ENCODE results near the gene HSP90AB1.

The HSP90AB1 gene

DNA sequence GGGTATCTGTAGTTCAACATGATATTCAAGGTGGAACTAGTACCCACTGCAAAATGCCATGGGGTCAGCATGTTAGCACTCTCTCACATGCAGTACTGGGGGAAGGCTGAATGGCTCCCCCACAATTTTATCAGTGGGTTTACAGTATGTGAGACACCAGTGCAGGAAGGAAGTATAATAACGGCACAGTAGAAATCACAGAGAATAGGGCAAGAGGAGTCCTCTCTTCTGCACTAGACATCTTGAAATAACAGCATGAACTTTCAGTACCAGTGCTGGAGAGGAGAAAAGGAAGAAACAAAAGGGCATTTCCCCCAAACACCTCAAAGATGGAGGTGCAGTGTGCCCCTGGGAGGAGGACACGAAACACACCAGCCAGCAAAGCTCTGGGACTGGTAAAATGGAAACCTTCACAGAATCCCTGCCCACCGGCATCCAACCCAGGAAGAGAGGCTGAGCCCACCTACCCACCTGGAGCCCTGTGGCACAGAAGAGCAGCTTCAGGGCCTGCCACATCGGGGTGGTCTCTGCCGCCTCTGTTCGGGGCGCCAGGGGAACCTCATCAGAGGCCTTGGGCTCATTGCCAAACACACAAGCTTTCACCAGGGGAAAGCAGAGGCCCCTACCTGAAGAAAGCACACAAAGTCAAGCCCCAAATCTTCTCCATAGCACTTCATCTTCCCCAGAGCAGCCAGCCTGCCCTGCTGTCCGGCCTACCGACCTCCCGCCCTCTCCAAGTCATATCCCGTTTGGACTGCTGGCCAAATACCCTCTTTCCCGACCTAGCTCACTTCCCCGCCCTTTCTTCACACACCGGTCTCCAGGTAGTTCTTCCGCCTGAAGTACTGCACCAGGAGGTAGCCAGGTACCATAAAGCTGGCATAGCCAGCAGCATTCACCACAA lies 9.2 kb downstream of the HSP90AB1 start:
- DNase-seq, result no peak

DNA sequence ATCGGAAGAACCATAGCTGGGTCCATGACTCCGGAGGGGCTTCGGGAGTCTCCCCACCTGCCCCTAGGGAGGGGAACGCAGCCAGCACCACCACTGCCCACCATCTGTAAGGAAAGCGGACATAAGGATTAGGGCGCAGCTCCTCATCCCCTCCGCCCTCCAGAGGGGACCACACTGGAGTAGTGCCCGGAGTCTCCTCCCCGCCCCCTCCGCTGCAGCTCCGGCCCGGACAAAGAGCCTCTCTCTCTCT lies 9.8 kb downstream of the HSP90AB1 start:
- no peak for DNase-seq

DNA sequence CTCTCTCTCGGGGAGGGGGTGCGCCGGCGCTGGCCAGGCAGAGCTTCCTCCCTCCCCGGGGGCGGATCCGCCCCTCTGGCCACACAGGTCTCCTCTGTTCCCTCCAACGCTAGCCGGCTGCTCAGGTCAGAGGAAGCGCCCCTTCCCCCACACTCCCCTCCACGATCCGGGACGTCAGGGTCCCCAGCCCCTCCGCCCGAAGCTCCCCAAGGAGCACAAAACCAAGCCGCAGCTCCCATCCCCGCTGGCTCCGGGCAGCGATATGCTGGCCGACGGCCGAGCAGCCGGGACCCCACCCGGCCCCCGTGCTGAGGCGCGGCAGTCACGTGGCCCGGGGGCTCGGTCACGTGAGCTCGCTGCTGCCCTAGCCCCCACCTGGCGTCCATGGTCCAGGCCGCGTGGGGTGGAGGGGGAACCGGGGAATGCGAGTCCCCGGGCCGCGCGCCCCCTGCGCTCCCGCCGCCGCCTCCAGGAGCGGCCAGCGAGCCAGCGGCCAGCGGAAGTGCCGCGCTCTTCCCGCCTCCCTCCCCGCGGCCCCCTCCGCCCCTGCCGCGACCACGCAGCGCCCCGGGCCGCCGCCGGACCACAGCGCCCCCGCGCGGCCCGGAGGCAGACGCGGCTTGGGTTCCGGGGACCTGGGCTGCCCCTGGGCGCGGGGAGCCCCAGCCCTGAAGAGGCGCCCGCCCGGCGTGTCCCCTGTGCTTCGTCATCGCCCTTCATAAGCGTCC lies 10.3 kb downstream of the HSP90AB1 start, which contains the start of gene SLC35B2:
Gene SLC35B2 (minus strand): TSS at position 504 of the 728 bp plus-strand sequence. CDS start 118 bp downstream, at position 386.
- peak; percentile 76 for DNase-seq

DNA sequence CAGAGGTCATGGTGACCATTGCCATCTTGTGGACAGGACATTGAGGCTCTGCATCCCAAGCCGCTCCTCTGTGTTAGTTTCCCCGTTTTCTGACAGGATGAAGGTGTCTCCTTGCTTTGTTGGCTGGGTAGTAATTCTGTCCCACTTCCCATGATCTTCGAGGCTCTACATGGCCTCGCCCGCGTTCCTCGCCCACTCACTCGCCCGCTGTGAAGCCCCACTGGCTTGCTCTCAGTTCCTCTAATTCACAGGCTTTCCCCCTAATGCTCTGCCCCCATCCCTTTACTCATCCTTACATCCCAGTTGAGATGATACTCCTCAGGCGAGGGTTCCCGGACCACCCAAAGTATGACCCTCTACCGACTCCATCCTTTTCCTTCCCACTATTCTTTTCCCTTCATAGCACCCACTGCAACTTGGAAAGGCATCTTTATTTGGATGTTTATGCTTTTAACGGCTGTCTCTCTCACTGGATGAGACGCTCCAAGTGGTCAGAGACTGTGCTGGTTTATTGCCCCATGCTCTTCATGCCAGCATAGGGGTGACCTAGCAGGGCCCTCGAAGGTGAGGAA lies 10.9 kb downstream of the HSP90AB1 start:
- DNase-seq, result no peak

DNA sequence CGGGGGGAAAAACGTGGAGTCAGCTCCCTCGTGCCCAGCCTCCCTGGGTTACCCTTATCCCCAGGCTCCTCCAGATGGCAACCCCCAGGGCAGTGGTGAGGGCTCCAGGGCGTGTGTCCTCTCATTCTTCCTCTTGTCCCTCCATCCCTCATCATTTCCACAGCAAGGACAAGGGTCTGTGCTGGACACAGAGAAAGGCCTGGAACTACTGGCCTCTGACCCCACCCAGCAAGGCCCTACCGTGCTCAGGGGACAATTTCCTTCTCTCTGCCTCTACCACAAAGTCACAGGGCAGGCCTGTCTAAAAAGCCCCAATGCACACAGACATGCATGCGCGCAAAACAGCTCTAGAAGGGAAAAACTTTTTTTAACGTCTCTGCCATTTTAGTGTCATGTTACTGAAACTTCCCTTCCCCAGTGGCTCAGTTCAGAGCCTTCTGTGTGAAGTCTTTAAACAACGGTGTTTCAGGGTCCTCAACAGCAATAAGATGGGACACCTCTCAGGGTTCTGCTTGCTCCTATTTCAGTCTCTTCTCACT lies 11.5 kb downstream of the HSP90AB1 start:
- no peak for DNase-seq

DNA sequence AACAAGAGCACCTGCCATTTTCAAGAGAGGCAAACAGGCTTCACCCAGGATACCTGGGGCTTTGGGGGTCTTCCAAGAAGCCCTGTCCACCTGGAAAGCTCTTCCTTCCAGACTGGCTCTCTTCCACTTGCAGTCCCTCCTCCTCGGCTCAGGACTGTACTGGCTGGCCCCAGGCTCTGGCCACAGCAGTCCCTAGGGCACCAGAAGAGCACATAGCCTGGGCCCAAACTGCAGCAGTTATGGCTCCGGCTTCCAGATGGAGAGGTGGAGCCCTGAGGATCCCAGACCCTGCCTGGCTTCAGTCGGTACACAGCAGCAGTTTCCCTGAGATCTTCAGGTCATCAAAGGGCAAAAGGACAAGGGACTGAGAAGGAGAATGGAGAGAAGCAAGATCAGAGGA lies 12.0 kb downstream of the HSP90AB1 start:
- DNase-seq, result no peak

DNA sequence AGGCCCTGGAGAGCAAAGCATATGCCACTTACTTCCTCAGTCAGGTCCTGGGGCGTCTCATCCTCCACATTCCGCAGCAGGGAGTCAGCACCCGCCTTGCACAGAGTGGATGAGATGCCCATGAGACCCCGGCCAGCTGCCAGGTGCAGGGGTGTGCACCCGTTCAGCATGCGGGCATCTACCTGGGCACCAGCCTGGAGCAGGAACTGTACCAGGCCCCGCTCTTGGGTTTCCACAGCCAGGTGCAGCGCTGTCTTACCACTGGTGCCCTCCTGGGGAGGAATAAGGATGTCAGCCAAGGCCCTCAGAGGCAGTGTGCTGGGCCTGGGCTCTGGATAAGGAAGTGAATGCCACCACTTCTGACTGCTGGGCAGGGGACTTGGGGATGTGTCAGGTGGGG lies 13.1 kb downstream of the HSP90AB1 start:
- no peak for DNase-seq

DNA sequence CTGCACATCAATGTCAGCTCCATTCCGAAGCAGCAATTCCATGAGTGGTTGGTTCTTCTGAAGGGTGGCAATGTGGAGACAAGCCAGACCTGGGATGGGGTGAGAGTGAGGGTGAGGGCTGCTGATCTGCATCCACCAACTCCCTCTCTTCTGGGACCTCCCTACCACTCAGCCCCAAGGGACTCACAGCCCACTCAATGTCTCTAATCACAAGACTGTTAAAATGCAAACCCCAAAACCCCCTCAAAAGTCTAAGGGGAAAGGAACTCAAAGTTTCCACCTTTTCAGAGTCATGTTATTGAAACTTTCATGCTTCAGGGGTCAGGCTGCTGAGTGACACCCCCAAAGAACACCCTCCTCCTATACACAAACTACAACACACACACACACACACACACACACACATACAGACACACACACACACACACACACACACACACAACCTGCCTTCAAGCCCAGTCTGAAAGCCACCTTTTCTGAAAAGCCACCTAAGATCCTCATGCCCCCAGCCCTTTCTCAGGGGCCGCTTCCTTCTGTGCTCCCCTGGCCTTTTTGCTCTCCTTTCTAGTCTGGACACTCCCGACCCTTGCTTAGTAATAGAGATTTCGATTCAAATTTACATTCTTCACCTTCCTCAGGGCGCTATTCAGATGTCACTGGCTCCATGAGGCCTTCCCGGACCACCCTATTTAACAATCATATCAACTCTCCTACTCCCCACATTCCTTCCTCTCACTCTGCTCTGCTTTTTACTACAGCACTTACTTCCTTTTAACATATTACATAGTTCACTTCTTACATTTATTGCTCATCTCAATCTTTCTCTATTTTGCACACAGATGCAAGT lies 13.8 kb downstream of the HSP90AB1 start:
- no peak for DNase-seq

DNA sequence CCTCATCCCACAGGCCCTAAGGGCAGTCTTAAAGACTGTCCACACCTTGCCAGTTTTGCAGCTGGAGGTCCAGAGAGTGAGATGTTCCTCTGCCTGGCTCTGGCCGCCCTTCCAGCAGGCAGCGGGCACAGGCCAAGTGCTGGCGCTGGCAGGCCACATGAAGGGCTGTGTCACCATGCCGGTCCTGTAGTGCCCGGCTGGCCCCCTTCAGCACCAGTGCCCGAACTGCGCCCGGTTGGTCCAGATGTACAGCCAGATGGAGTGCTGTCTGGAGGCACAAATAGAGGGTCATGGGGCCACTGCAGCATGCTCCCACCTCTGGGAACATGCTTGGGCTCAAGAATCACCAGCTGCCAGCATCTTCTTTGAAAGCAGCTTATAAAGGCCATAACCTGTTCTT lies 14.7 kb downstream of the HSP90AB1 start:
- no peak for DNase-seq

DNA sequence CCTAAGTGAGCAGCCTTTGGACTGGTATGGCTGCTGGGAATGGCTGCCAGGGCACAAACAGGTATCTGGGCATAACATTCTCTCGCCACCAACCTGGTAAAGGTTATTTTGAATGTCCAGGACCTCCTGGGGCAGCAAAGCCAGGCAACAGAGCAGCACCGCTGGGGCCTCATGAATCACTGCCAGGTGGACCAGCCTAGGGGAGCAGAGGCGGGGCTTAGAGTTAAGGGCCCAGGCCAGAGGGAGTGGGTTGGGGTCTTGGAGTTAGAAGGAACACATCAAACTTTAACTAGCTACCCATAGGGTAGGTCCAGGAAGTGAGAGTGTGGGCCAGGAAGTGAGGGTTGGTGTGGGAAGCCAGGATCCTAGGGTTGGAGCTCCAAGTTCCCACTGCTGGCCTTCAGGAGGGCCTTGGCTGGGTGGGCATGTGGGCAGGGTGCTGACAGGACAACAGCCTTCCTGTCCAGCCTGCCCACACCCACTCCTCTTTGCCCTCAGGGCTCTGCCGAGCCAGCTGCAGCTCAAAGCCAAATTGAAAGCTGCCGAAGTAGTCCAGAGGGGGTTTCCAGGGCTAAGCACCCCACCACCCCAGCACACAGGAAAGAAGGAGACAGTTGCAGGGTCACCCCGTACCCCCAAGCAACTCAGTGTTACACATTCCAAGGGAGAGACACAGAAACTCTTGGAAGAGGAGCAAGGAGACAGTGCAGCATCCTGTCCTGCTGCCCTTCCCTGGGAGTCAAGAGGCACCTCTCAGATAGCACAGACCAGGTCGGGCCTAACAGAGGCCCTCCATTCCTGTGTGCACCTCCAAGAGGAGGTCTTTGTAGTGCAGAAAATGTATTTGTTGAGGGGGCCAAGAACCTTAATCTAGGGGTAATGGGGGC lies 15.8 kb downstream of the HSP90AB1 start:
- DNase-seq, result no peak

DNA sequence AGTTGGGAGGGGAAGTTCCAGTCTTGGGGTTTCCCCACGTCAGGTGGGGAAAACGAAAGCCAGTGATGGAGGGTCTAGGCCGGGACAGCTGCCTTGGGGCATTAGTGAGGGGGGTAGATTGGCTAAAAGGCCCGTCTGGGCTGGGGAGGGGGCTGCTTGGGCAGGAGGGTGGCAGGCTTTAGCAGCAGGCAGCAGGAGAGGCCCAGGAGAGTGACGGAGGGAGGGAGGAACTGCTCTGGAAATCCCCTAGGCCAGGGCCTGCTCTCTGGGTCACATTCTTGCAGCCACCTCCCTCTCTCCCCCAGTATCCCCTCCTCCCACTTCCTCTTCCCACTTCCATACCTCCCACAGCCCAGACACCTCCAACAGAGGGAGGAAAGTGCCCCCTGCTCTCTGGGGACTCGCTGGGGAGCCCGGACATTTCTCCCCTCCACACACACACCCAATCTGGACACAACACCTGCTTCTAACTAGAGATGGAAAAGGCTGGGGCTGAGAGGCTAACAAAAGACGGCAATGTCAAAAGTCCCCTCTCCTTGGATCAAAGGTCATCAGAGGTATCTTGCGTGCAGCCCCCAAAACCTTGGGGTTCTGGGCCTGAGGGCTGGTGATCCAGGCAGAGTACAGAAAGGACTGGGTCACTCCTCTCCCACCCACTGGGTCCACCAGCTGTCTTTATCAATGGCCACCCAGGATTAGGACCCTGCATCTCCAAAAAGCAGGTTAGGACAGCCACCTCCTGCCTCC lies 16.6 kb downstream of the HSP90AB1 start:
- peak; percentile 76 for DNase-seq

DNA sequence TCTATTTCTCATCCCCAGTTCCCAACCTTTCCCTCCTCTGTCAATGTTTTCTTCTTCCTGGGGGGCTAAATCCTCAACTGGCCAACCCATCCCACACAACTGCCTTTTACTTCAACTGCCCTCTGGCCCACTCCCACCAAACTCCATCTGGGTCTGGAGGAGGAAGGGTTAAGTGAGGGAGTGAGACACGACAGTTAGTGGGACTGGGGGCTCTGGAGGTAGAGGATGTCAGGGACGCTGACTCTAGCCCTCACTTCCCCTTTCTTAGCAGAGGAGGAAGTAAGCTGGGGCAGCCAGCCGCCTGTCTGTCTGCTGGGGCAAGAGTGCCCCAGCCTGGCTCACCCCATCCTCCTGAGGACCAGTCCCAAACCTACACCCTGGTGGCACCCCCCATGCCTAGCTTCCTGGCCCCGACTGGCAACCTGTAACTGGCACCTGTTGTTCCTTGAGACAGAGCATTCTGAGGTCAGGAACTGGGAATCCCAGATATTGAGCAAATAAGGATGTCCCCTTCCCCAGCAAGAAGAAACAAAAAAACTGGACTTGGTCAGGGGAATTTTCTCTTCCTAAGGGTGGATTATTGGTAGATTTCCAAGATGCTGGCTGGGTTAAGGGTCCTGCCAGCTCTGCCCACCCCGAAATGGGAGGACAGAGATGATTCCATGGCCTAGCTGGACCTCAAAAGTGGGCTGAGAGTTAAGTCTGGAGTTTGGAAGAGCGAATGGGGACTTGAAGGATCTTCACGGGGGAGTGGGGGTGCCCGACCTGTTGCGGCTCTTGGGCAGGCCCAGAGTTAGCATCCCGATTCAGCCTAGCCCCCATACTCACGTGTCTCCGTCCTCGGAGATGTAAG lies 17.5 kb downstream of the HSP90AB1 start:
- DNase-seq, result peak; percentile 82

DNA sequence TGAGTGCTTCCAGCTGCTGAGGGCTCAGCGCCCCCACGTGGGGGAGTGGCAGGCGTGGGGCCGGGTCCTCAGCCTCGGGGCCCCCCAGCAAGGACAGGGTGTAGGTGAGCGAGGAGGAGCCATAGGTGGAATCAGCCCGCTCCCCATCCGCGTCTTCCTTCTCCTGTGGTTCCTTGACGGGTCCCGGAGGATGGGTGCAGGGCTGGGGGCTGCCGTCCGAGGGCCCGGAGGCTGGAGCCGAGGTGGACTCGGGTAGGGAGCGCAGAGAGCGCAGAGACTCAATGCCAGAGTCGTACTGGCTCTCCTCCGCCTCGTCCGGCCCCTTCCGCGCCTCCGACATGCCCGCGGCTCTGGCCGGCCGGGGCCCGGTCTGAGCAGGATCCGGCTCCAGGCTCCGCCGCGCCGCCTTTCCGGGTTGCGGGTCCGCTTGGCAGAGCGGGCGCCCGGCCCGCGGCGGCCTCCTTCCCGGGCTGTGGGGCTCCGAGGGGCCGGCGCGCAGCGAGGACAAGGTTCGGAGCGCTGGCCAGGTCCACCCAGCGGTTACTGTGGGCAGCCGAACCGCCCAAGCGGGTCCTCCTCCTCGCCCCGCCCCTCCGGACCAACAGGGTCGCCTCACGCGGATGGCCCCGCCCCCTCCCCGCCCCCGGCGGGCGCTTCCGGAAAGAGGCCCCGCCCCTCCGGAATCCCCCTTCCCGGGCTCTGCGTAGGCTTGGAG lies 18.3 kb downstream of the HSP90AB1 start, which contains the start of gene NFKBIE:
Gene NFKBIE (minus strand): TSS at position 545 of the 715 bp plus-strand sequence. CDS start 205 bp downstream, at position 340.
- peak; percentile 96 for DNase-seq

DNA sequence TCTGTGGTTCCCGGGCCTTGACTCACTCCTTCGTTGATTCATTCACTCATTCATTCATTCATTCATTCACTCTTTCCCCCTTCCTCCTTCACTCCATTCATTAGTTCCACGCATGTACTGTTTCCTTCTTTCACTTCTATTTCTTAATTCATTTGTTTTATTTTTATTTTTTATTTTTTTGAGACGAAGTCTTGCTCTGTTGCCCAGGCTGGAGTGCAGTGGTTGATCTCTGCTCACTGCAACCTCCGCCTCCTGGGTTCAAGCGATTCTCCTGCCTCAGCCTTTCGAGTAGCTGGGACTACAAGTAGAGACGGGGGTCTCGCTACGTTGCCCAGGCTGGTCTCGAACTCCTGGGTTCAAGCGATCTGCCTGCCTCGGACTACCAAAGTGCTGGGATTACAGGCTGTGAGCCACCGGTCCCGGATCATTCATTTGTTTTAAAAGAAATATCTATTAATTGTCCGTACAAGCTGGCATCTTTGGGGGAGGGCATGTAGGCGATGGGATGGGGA lies 18.9 kb downstream of the HSP90AB1 start:
- DNase-seq, result no peak

DNA sequence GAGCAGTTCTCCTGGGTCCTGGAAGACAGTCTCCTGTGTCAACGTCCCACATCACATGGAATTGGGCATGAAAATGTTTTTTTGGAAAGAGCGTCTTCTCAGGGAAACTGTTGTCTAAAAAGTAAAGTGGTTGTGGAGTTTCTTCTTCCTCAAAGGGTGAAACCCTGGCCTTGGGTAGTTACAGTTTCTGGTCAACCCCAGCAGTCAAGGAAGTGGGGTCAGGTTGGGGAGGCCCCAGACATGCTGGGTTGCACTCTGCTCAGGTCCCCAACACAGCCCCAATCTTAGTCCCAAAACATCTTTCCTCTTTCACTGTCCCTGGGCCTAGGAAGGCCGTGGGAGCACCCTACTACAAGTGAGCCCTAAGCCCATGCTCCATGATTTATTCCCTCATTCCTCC lies 19.4 kb downstream of the HSP90AB1 start:
- DNase-seq, result no peak

DNA sequence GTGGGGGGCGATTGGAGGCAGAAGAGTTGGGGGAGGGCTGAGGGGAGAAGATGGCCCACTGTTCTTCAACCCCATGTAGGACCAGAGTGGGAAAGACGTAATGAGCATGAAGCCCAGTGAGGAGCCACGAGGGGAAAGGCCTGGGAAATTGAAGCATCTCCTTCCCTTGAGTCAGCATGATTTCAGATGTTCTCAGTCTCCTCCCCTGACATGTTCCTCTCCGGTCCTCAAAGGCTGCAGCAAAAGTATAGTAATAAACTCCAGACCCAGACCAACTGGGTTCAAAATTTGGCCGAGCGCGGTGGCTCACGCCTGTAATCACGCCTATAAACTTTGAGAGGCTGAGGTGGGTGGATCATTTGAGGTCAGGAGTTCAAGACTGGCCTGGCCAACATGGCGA lies 20.4 kb downstream of the HSP90AB1 start:
- no peak for DNase-seq

DNA sequence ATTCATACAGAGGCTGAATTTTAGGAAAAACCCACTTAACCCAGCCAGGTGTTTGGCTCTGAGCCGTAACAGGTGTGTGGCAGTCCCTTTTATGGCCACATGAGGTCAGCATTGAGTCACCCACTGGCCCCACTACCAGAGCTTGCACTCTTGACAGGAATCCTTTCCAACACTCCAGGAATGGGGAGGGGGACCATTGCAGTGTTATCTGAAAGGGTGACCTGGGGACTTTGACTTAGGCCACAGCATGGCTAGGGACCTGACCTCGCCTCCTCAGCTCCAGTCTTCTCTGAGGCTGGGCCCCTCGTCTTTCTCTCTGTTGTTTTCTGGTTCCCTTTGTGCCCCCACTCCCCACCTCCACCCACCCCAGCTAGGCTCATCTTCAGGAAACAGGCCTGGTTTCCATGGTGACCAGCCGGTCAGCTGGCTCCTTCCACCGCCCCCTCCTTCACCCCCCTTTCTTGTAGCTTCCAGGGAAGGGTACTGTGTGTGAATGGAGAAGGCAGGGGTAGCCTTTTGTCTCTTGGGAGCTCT lies 21.3 kb downstream of the HSP90AB1 start:
- DNase-seq, result peak; percentile 53

DNA sequence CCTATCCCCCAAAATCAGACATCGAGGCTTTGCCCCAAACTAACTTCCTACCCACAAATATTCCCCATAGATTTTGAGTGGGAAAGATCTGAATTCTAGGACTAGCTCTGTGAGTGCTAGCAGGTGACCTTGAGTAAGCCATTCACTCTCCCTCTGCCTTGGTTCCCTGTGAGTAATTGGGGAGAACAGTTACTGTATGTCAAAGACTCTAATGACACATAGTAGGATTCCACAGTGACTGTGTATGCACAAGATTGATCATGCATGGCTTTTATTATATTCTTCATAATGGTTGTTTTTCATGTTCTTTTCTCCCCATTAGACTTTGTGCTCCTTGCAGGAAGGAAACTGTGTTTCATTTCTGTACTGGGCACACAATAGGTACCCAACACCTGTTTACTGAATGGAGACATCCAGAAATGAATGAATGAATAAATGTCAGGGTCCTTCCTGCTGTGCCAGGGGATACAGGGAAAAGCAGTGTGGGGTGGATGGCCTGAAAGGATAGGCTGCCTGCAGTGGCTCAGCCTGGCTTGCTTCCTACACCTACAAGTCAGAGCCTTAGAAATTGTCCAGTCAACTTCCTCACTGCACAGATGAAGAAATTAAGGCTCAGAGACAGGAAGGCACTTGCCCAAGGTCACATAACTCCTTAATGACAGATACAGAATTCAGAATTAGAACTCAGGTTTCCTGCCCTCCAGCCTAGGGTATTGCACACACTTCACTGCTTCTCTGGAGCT lies 22.4 kb downstream of the HSP90AB1 start:
- DNase-seq, result no peak
